ENCODE results near the gene BANF2.
"Not testable (repeated sequence)": the region's sequence is repeated elsewhere in the genome, so short reads cannot be mapped to it uniquely, and the experiment has no call there.

BANF2 gene

DNA sequence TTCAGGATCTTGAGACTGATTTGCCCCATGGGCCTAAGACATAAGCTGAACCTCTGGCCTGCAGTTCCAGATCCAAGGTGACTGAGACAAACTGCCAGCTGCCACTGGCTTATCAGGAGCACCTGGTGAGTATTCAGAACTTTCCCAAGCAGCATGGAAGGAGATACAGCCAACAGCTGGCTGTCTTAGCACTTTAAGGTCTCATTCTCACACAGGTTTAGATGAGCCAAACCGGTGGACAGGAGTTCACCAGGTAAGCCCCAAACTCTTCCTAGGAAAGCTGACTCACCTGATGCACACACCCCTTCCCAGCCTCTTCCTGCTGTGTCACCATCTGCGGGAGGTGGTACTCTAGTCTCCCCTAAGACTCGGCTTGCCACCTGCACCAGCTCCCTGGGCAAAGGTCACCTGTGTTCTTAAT, at the start of gene BANF2:
Gene BANF2, plus strand, starts transcription at position 36 of the 421 bp plus-strand sequence. CDS start 25,060 bp downstream, outside the sequence.
- no peak for DNase-seq (ENCODE audit: low spot score)

DNA sequence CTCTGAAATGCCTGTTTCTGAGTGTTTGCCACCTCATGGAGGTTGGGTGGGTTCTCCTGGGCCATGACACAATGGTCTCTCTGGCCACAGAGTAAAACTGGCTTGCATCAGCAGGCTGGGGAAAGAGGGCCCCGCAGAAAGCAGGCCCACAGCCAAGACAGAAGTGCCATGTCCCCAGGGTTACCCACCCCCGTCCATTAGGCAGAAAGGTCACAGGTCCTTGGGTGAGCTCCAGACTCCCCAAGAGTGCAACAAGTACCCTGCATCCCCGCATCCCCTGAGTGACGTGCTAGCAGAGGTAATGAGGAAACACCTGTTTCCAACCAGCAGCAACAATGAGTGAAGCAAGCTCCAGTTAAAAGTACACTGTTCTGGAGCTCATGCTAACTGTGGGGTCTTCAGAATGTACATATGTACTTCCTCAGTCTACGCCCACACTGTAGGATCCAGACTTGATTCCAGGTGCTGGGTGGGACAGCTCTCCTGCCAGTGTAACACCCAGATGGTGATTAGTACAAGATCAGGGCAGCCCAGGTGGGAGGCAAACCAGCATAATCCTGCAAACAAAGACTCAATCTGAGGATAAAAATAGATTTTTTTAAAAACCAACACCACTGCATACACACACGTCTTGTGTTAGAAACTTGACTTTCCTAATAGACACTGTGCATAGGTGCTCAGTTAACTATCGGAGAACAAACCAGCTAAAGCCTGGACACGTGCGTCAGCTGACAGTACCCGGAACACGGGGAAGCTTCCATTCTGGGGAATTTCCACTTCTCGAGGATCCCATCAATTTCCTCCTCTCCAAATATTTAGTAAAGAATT, 49.3 kb upstream of the BANF2 start:
- no peak for DNase-seq (ENCODE audit: low spot score)

- no peak for DNase-seq (ENCODE audit: low spot score)
Measured at GRCh38 chr20:17651129-17651759, 48.5 kb upstream of the BANF2 start.

DNA sequence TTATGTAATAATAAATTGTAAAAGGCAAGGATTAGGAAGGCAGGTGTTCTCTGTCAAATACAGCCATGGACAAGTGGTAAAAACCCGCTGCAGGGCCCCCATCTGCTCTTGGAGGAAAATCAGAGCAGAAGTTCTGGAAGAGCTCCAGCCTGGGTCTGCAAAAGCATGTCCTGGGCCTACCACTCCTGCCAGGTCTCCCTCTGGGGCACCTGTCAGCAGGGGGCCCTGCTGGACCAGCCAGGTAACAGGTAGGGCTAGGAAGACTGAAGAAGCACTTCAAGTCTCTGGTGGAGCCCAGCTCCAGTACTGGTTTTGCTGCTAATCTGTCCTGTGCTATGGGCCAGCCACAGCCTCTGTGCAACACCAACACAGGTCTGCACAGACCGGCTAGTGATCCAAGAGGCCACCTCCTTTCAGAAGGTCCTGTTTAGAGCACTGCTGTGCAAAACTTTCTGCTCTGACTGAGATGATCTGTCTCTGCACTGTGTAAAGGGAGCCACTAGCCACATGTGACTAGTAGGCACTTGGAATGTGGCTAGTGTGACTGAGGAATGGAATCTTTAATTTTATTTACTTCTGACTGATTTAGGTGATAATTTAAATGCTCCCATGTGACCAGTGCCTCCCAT, 47.9 kb upstream of the BANF2 start:
- no peak for DNase-seq (ENCODE audit: low spot score)

DNA sequence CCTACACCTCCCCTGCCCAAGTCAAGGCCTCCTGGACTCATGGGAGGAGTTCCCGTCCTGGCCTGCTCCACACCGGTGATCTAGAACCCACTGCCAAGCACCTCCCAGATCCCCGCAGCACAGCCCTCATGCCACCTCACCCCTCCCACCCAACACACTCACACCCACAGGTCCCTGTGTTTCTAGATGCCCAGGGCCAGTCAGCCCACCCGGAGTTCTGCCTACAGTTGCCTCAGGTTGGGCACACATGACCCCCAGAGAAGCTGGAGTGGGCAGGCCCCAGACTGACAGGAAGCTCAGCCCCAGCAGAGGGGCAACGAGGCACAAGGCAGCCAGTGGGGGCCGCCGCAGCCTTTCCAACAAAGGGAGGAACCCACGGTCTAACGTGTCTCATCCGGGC, 47.4 kb upstream of the BANF2 start:
- DNase-seq (ENCODE audit: low spot score): no peak

GRCh38 chr20:17653835-17654648, 45.7 kb upstream of the BANF2 start:
- no peak for DNase-seq (ENCODE audit: low spot score)

DNA sequence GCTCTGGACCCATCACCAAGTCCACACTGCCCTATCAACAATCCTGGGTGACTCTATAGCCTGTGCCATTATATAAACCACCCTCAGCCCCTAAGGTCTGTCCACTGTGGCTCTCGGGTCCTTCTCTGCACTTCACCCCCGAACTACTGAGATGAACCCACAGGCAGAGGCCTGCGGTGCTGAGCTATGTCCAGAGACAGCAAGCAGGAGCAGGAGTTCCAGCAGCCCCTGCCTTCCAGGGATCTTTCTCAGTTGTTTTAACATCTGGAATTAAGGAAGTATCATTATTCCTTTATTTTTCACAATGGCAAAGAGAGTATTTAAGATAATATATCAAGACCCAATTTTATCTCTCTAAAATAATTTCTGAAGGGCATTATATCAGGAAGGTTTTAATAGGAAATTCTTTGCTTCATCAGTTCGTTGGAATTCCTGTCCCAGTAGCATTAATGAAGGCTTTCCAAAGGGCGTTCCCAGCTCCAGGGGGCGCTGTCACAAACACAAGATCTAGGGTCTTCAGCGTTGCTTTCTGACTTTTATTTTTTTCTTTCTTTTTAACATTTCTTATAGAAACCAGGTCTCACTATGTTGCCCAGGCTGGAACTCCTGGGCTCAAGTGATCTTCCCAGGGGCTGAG, 45.0 kb upstream of the BANF2 start:
- DNase-seq (ENCODE audit: low spot score): no peak

DNA sequence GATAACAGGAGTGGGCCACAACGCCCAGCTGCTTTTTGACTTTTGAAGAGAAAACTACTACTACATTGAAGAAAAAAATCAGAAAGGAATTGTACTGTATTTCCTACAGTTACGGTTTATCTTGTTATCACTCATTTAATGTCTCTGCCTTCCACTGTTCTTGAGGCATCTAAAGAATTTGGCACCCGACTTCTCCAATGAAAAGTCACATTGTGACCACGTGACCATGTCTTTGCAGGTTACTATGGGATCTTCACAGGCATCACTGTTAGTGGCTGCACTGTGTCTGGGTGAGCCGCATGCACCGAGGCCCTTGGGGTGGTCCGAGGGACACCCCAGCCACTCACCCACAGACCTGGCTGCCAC, 44.5 kb upstream of the BANF2 start:
- DNase-seq (ENCODE audit: low spot score): no peak

- DNase-seq (ENCODE audit: low spot score): no peak
Measured at GRCh38 chr20:17655865-17656479, 43.8 kb upstream of the BANF2 start.

DNA sequence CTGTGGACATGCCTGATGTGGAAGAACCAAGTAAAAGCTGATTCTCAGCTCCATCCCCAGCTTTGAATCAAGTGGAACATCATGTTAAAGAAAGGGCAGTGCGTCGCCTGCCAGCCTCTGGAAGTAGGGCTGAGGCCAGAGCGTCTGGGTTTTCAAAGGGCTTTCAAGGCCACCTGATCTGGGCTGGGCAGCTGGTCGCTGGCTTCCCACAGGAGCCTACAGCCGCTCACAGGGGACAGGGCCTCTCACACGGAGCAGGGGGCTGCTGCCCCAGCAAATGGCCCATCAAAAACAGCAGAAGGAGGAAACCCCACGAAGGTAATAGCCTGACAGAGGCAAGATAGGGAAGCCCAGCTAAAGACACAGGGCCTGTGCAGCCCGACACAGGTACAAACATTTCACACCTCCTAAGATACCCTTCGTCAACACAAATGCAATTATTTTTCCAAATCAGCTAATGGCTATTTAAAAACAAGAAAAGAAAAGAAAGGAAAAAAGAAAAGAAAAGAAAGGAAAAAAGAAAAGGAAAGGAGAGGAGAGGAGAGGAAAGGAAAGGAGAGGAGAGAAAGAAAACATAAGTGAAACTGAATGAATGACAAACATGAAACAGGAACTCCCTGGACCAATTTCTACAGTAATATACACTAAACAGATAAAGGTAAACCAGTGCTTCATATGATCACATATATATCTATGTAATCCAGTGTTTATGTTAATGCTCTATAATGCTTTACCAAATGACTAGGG, 42.5 kb upstream of the BANF2 start:
- no peak for DNase-seq (ENCODE audit: low spot score)

- no peak for DNase-seq (ENCODE audit: low spot score)
Measured at GRCh38 chr20:17657898-17658647, 41.7 kb upstream of the BANF2 start.

DNA sequence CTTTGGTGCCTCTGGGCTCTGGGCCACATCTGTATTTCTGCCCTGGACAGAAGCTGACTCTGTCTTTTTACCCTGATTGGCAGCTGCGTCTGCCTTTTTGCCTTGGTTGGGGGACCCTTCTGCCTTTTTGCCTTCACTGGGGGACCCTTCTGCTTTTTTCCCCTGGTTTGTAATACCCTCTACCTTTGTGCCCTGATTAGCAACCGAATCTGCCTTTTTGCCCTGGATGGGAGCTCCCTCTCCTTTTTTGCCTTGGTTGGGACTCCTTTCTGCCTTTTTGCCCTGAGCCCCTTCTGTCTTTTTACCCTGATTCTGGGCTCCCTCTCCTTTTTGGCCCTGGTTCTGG, 41.1 kb upstream of the BANF2 start:
- no peak for DNase-seq (ENCODE audit: low spot score)

DNA sequence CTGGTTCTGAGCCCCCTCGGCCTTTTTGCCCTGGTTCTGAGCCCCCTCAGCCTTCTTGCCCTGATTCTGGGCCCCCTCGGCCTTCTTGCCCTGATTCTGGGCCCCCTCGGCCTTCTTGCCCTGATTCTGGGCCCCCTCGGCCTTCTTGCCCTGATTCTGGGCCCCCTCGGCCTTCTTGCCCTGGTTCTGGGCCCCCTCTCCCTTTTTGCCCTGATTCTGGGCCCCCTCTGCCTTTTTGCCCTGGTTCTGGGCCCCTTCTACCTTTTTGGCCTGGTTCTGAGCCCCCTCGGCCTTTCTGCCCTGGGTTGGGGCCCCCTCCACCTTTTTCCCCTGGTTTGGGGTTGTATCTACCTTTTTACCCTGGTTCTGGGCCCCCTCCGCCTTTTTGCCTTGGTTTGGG, 40.4 kb upstream of the BANF2 start:
- not testable (repeated sequence) for DNase-seq (ENCODE audit: low spot score)

- DNase-seq (ENCODE audit: low spot score): no peak
Measured at GRCh38 chr20:17659801-17660200, 40.0 kb upstream of the BANF2 start.

DNA sequence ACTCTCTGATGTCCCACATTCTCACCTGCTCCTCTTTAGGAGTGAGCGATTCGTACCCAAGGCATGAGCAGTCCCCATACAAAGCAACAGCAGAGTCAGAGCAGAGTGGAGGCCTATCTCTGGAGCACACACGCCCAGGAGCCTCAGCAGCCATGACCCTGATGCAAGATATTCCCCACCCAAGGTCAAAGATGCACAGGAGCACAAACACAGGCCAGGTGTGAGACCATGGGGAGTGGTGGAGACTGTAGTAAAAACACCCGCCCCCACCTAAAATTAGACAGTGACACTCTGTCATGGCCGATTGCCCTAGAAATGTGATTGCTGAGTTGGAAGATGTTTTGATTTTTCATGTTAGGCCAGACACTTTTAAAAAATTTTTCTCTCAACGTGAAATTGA, 39.1 kb upstream of the BANF2 start:
- DNase-seq (ENCODE audit: low spot score): peak; percentile 43

DNA sequence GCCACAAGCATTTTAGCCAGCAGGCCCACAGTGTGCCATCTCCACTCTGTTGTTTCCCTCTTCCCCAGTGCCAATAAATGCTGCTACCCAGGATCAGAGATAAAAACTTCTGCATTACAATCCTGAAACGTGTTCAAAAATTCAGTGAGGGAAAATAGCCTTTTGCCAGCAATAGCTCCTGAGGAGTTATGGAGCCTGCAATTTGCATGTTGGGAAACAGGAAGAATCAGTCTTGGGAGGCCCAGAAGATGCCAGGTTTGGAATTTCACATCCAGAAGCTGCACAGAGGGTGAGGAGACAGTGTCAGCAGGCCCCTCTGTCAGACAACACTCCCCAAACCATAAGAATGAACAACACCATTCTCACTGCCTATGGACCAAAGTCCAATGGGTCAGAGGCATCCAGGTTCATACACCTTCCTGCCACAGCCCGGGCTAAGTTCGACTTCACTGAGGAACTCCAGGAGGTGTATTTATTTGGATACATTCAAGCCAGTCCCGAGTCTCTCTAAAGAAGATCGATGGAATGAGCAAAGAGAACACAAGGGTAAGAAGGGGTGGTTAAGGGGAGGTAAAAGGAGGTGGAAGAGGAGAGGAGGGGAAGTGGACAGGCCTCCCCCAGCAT, 38.5 kb upstream of the BANF2 start:
- no peak for DNase-seq (ENCODE audit: low spot score)

- DNase-seq (ENCODE audit: low spot score): no peak
Measured at GRCh38 chr20:17662333-17663039, 37.3 kb upstream of the BANF2 start.

GRCh38 chr20:17663040-17663399, 36.7 kb upstream of the BANF2 start:
- no peak for DNase-seq (ENCODE audit: low spot score)

DNA sequence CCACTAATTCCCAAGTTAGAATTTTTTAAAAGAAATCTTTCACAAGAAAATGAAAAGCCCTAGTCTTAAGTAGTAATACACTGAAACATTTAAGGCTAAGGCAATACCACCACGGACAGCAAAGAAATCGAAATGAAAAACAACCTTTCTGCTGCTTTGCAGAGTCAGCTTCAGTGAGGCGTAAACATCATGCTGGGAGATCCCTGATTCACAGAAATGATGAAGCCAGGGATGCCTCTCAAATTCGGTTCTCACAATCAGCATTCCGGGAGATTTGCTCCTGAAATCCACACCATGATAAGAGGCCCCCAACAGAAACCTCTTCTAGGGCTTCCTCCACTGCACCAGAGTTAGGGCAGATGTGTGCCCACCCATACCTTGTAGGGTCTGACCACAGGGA, 36.3 kb upstream of the BANF2 start:
- DNase-seq (ENCODE audit: low spot score): no peak
